CD4-positive, alpha-beta memory T cell (primary cell): ENCODE results near the gene ST8SIA4. TPM values are rescaled to one million over a fixed set of nuclear protein-coding genes. Genes with fewer than 3 reads are reported as not detected.

Experiments used
- CTCF ChIA-PET: fragments of 350-600 bp; sonication (Branson Sonifier 250); formaldehyde crosslinking; loops from one replicate; lab custom pipeline; 2021; ENCODE audit warnings: inconsistent platforms; ENCODE audit not compliant: partially characterized antibody; lab: Charles Lee
- POLR2A ChIA-PET: fragments of 350-600 bp; sonication (Branson Sonifier 250); formaldehyde crosslinking; loops from one replicate; lab custom pipeline; 2021; ENCODE audit not compliant: partially characterized antibody; lab: Charles Lee
- DNase-seq, 5 donors: peaks; one replicate each; pipeline versions ENCODE4 v3.0.0 to v3.0.0-alpha.2; 2020 to 2022; ENCODE audit warnings: mixed read lengths in 1 of 5
- H3K27ac ChIP-seq: one replicate; pipeline ENCODE4 v1.7.0; 2013; ENCODE audit warnings: low read depth, low read length
- H3K27me3 ChIP-seq: 2 replicates; pipeline ENCODE4 v1.7.0; 2013; ENCODE audit warnings: mild to moderate bottlenecking, low read length, moderate library complexity; ENCODE audit not compliant: insufficient read depth
- H3K36me3 ChIP-seq: 2 replicates; pipeline ENCODE4 v1.7.0; 2013; ENCODE audit warnings: mild to moderate bottlenecking, low read length, moderate library complexity; ENCODE audit not compliant: insufficient read depth
- H3K4me1 ChIP-seq: 2 replicates; pipeline ENCODE4 v1.7.0; 2013; ENCODE audit warnings: mild to moderate bottlenecking, low read length, moderate library complexity; ENCODE audit not compliant: insufficient read depth
- H3K4me3 ChIP-seq, 2 donors: one replicate each; pipeline ENCODE4 v1.7.0; 2013; ENCODE audit warnings: low read length in 2 of 2, mild to moderate bottlenecking in 1 of 2
- H3K9me3 ChIP-seq, 2 donors: one replicate each; pipeline ENCODE4 v1.7.0; 2013; ENCODE audit warnings: low read length in 2 of 2, control low read depth in 1 of 2; ENCODE audit not compliant: control insufficient read depth in 1 of 2
- H3K27ac Mint-ChIP-seq, 7 donors: one replicate each; pipeline ENCODE4 v1.8.0; 2020 to 2021; ENCODE audit warnings: mixed read lengths in 7 of 7, mild to moderate bottlenecking in 6 of 7, inconsistent platforms in 3 of 7, moderate library complexity in 3 of 7
- H3K27me3 Mint-ChIP-seq, 2 donors: one replicate each; pipeline ENCODE4 v1.8.0; 2020 to 2021; ENCODE audit warnings: mixed read lengths in 2 of 2
- H3K36me3 Mint-ChIP-seq, 2 donors: one replicate each; pipeline ENCODE4 v1.8.0; 2020 to 2021; ENCODE audit warnings: mixed read lengths in 2 of 2, inconsistent platforms in 1 of 2, mild to moderate bottlenecking in 1 of 2
- H3K4me1 Mint-ChIP-seq, 4 donors: one replicate each; pipeline ENCODE4 v1.8.0; 2020 to 2021; ENCODE audit warnings: mixed read lengths in 4 of 4, mild to moderate bottlenecking in 1 of 4
- H3K4me3 Mint-ChIP-seq, 8 donors: one replicate each; pipeline ENCODE4 v1.8.0; 2020 to 2021; ENCODE audit warnings: mixed read lengths in 8 of 8, mild to moderate bottlenecking in 7 of 8, moderate library complexity in 6 of 8, inconsistent platforms in 3 of 8
- H3K9me3 Mint-ChIP-seq, 8 donors: one replicate each; pipeline ENCODE4 v1.8.0; 2020 to 2021; ENCODE audit warnings: mixed read lengths in 8 of 8, mild to moderate bottlenecking in 5 of 8, inconsistent platforms in 3 of 8, moderate library complexity in 1 of 8
- intact Hi-C: fragments of 100-400 bp; cut with micrococcal nuclease; formaldehyde crosslinking; loops from one replicate; pipeline ENCODE4 v1.15.1; 2023
- polyA plus RNA-seq, 2 donors: library from polyadenylated mRNA; unstranded; fragments of 300-500 nt; fragmentation: Illumina TruSeq; gene quantifications; one replicate each; pipeline ENCODE4 v1.2.3, GENCODE V29; 2021
- total RNA-seq, 2 experiments: library from RNA; stranded (reverse); gene quantifications; one replicate each; pipeline ENCODE4 v1.2.3, GENCODE V29; 2021

ST8SIA4 gene
- total and polyA plus RNA-seq, 4 experiments from 2014 or later, result 10.7 to 28.7 (median 21.0) TPM

DNA sequence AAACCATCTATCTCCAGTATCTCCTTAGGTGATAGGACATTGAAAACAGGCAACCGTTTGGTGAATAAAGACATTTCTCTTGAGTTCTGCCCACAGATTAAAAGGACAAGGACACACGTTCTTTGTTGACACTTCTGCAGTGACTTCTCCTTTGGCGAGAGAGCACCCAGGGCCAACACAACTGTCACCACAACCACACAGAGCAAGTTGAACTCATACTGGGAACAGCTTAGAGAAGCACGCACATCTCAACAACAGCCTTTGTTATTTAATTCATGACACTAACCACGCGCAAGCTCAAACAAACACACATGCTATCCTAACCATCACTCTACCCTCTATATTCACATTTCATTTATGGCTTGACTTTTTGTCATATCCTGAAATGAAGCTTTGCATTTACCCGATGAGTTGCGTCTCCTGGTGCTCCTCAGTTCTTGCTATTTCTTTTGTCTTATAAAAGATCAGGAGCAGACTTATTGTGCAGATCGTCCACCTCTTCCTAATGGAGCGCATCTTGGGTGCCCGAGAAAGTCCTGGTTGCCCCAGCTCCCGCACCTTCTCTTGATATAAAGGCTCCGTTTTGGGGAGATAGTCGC, 543 bp downstream of the ST8SIA4 start:
- POLR2A ChIA-PET, result interaction anchor here (0.6 to 8.7 kb wide), 36 partner anchors 8 to 1973 kb away, joined by 3 to 208 read pairs (median 4); partner anchors contain the start of genes CHD1 and FAM174A
- Mint-ChIP-seq H3K9me3 (peaks cover 0 to 4% (median 0%) of the 10 kb centered on the region in 8 donors), H3K4me1 (peaks cover 24 to 72% (median 43%) of the 10 kb centered on the region in 4 donors), H3K27me3 (no peaks in the 10 kb centered on the region), H3K4me3 (peak overlapping the region; percentile 89 to 100 (median 96)), H3K27ac (peak overlapping the region; percentile 97 to 98 (median 98)), H3K36me3 (peaks cover 0 to 40% of the 10 kb centered on the region in 2 donors)
- Histone ChIP-seq H3K4me1 (peaks cover 42% of the 10 kb centered on the region), H3K9me3 (no peaks in the 10 kb centered on the region), H3K27ac (peak overlapping the region; percentile 91), H3K36me3 (no peaks in the 10 kb centered on the region), H3K4me3 (peak overlapping the region; percentile 88 to 89), H3K27me3 (no peaks in the 10 kb centered on the region)
- intact Hi-C loops, result loop anchor here (1.0 to 5.0 kb wide), 7 partner anchors 50 to 1973 kb away; partner anchors contain the start of genes CHD1 and FAM174A
- DNase-seq, result peak in 1 of 5 donors; percentile 67
- CTCF ChIA-PET, result interaction anchor here (0.6 to 5.3 kb wide), 22 partner anchors 9 to 368 kb away, joined by 3 to 57 read pairs (median 4); partner anchors contain the start of gene FAM174A

DNA sequence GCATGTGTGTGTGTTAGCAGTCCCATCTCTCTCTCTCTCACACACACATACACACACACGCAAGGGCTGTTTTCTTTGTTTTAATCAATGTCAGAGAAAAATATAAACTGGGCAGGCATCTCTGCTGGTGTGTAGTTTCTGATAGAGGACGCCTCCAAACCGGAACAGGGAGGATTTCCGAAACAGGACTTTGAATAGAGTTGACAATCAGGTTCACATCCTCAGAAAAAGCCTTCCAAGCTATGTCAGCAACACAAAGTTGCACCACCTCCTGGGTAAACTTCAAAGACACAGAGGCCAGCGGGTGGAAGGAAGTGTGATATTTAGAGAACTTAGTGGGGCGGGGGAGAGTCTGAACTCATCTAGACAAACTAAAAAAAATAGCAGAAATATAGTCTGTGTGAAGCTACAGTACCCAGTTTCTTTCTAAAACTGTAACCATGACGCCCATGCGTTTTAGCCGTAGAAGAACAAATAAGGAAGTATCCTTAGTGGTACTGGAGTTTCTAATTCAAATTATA, 1.2 kb downstream of the ST8SIA4 start:
- Histone ChIP-seq H3K9me3 (no peaks in the 10 kb centered on the region), H3K4me3 (peak overlapping the region; percentile 88 to 89), H3K27ac (peak overlapping the region; percentile 91), H3K27me3 (no peaks in the 10 kb centered on the region), H3K4me1 (peaks cover 48% of the 10 kb centered on the region), H3K36me3 (no peaks in the 10 kb centered on the region)
- Mint-ChIP-seq H3K4me1 (peaks cover 27 to 74% (median 43%) of the 10 kb centered on the region in 4 donors), H3K4me3 (peak overlapping the region; percentile 89 to 100 (median 96)), H3K36me3 (peaks cover 0 to 40% of the 10 kb centered on the region in 2 donors), H3K9me3 (peaks cover 0 to 4% (median 0%) of the 10 kb centered on the region in 8 donors), H3K27me3 (no peaks in the 10 kb centered on the region), H3K27ac (peak overlapping the region; percentile 97 to 98 (median 98))
- intact Hi-C loops, result loop anchor here (1.0 to 5.0 kb wide), 8 partner anchors 49 to 1870 kb away; partner anchors contain the start of gene FAM174A
- DNase-seq, result peak; percentile 81 to 91 (median 85)
- CTCF ChIA-PET, result interaction anchor here (0.6 to 5.3 kb wide), 16 partner anchors 8 to 279 kb away, joined by 3 to 57 read pairs (median 10); no protein-coding TSS in a partner anchor
- POLR2A ChIA-PET, result interaction anchor here (0.6 to 8.7 kb wide), 25 partner anchors 8 to 1973 kb away, joined by 3 to 208 read pairs (median 8); partner anchors contain the start of genes CHD1 and FAM174A

DNA sequence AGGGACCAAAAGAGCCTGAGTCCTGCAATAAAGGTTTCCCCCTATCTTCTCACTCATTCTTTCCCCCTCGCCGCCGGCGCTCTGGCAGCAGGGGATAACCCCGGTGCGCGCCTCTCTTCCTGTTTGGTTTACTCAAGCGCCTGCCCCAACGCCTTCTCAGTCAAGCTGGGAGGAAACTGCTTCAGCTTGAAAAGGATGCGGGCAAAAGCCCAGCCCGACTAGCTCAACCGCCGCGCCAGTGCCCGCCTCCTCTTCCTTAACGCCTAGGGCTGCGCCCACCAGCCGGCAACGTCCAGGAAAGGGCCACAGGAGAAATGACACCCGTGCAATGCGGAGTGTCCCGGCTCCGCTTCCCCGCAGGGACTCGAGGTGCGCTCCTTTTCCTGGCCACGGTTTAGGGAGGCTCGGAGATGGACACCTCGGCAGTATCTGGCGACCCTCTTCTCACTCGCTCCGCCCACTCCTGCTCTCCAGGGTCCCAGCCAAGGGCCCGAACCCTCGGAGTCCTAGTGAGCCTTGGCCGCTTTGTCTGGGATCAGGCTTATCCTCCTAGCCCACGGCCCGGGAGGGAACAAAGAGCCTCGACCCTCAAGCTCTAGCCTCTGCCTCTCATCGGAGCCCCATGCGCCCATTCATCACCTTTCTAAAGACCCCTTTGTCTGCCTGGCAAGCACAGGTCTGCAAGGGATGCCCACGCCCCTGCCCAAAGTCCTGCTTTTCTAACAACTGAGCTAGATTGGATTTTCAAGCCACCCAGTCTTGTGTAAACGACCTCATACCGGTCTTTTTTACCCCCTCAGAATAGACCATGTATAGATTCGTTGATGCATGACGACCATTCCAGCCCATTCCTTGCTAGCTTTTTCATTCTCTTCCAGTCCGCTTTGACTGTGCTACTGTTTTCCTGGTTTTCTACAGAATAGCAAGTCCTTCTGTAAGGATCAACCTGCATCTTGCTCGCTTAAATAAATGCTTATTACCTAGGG, 2.0 kb downstream of the ST8SIA4 start:
- H3K36me3 ChIP-seq, result no peaks in the 10 kb centered on the region
- Mint-ChIP-seq H3K4me1 (peaks cover 29 to 75% (median 44%) of the 10 kb centered on the region in 4 donors), H3K36me3 (peaks cover 3 to 45% of the 10 kb centered on the region in 2 donors), H3K27ac (peak overlapping the region; percentile 97 to 98 (median 98)), H3K4me3 (peak overlapping the region; percentile 89 to 100 (median 96)), H3K9me3 (peaks cover 0 to 4% (median 0%) of the 10 kb centered on the region in 8 donors), H3K27me3 (no peaks in the 10 kb centered on the region)
- H3K27me3 ChIP-seq, result no peaks in the 10 kb centered on the region
- peak overlapping the region; percentile 88 to 89 for H3K4me3 ChIP-seq
- DNase-seq, result peak; percentile 87 to 97 (median 88)
- H3K27ac ChIP-seq, result peak overlapping the region; percentile 91
- no peaks in the 10 kb centered on the region for H3K9me3 ChIP-seq
- ChIA-PET CTCF (interaction anchor here (0.7 to 5.3 kb wide), 31 partner anchors 8 to 278 kb away, joined by 3 to 57 read pairs (median 4); no protein-coding TSS in a partner anchor), POLR2A (interaction anchor here (0.7 to 8.7 kb wide), 24 partner anchors 7 to 1972 kb away, joined by 3 to 208 read pairs (median 7); partner anchors contain the start of genes CHD1 and FAM174A)
- intact Hi-C loops, result loop anchor here (1.0 to 5.0 kb wide), 7 partner anchors 12 to 1869 kb away; no protein-coding TSS in a partner anchor
- peaks cover 54% of the 10 kb centered on the region for H3K4me1 ChIP-seq

DNA sequence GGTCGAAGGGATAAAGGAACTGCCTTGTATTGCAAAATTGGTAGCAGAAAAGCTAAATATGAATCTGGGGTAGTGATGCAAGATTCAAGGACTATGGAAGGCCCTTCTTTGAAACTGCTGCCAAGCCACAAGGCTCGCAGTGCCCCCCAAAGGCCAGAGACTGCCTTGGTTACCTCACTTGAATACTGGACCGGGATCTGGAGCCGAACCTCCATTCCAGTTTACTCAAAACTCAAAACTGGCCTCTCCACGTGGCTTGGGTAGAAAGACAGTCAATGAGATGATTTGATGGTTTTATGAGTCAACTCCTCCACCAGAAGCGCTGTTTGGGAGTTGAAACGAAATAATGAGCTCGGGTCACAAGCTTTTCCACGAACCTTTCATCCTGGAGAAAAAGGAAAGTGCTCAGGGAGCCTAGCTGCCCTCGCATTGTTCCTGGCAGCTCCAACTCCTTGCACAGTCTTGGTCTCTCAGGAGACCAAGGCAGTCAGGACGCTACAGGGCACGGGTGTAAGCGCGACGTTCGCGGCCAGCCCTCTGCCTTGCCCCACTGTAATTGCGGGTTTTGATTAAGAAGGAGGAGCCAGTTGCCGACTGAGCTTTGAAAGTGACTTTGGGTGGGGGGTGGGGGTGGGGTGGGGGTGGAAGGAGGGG, 2.8 kb downstream of the ST8SIA4 start:
- H3K36me3 Mint-ChIP-seq, result peaks cover 10 to 52% of the 10 kb centered on the region in 2 donors
- Histone ChIP-seq H3K27ac (peak overlapping the region; percentile 91), H3K4me3 (peak overlapping the region; percentile 69 to 87), H3K9me3 (no peaks in the 10 kb centered on the region), H3K4me1 (peaks cover 51% of the 10 kb centered on the region), H3K36me3 (no peaks in the 10 kb centered on the region), H3K27me3 (no peaks in the 10 kb centered on the region)
- no peaks in the 10 kb centered on the region for H3K27me3 Mint-ChIP-seq
- H3K4me3 Mint-ChIP-seq, result peak overlapping the region; percentile 89 to 100 (median 96)
- H3K4me1 Mint-ChIP-seq, result peaks cover 32 to 78% (median 48%) of the 10 kb centered on the region in 4 donors
- ChIA-PET CTCF (interaction anchor here (0.8 to 5.3 kb wide), 26 partner anchors 8 to 277 kb away, joined by 3 to 57 read pairs (median 4); no protein-coding TSS in a partner anchor), POLR2A (interaction anchor here (0.9 to 8.7 kb wide), 18 partner anchors 9 to 1971 kb away, joined by 3 to 208 read pairs (median 9); partner anchors contain the start of genes CHD1 and FAM174A)
- intact Hi-C loops, result loop anchor here (1.0 to 5.0 kb wide), 7 partner anchors 11 to 1868 kb away; no protein-coding TSS in a partner anchor
- no peak for DNase-seq
- peaks cover 0 to 4% (median 0%) of the 10 kb centered on the region in 8 donors for H3K9me3 Mint-ChIP-seq
- H3K27ac Mint-ChIP-seq, result peak overlapping the region; percentile 97 to 98 (median 98)

GRCh38 chr5:100899675-100900074, 3.4 kb downstream of the ST8SIA4 start:
- peak in 1 of 5 donors; percentile 7 for DNase-seq
- Histone ChIP-seq H3K36me3 (no peaks in the 10 kb centered on the region), H3K4me1 (peaks cover 52% of the 10 kb centered on the region), H3K27me3 (no peaks in the 10 kb centered on the region), H3K4me3 (peak overlapping the region; percentile 69 to 87), H3K9me3 (no peaks in the 10 kb centered on the region), H3K27ac (peak overlapping the region; percentile 91)
- no peaks in the 10 kb centered on the region for H3K27me3 Mint-ChIP-seq
- ChIA-PET CTCF (interaction anchor here (1.1 to 5.3 kb wide), 10 partner anchors 11 to 277 kb away, joined by 3 to 57 read pairs (median 6); no protein-coding TSS in a partner anchor), POLR2A (interaction anchor here (1.4 to 8.7 kb wide), 9 partner anchors 11 to 365 kb away, joined by 3 to 208 read pairs (median 9); partner anchors contain the start of gene FAM174A)
- peaks cover 15 to 57% of the 10 kb centered on the region in 2 donors for H3K36me3 Mint-ChIP-seq
- H3K27ac Mint-ChIP-seq, result peak overlapping the region; percentile 97 to 98 (median 98)
- H3K4me3 Mint-ChIP-seq, result peak overlapping the region; percentile 89 to 100 (median 96)
- peaks cover 0 to 4% (median 0%) of the 10 kb centered on the region in 8 donors for H3K9me3 Mint-ChIP-seq
- peaks cover 30 to 77% (median 44%) of the 10 kb centered on the region in 4 donors for H3K4me1 Mint-ChIP-seq
- intact Hi-C loops, result loop anchor here (1.0 to 5.0 kb wide), 7 partner anchors 10 to 1867 kb away; no protein-coding TSS in a partner anchor
